Neutrophil (primary cell): ENCODE data around the gene CIT.

Experiments used
- H3K27ac ChIP-seq: fragments of 200-600 bp; sonication (generic); 2 replicates; pipeline ENCODE4 v1.5.1; 2016; ENCODE audit warnings: mild to moderate bottlenecking, moderate library complexity
- H3K27me3 ChIP-seq: fragments of 200-600 bp; sonication (generic); 2 replicates; pipeline ENCODE4 v1.6.0; 2016; ENCODE audit warnings: mild to moderate bottlenecking
- H3K36me3 ChIP-seq: fragments of 200-600 bp; sonication (generic); 2 replicates; pipeline ENCODE4 v1.5.1; 2017
- H3K4me1 ChIP-seq, 2 experiments: fragments of 200-600 bp in 1 of 2; sonication (generic) in 1 of 2; 1 replicate in 1 of 2; 2 replicates in 1 of 2; pipeline versions ENCODE4 v1.5.1 to v1.6.1; 2013 to 2016; ENCODE audit warnings: low read depth in 1 of 2, low read length in 1 of 2, mild to moderate bottlenecking in 1 of 2, moderate library complexity in 1 of 2; ENCODE audit not compliant: control insufficient read depth in 1 of 2, insufficient read depth in 1 of 2
- H3K4me3 ChIP-seq, 2 experiments: fragments of 200-600 bp in 1 of 2; sonication (generic) in 1 of 2; 1 replicate in 1 of 2; 2 replicates in 1 of 2; pipeline ENCODE4 v1.5.1; 2013 to 2016; ENCODE audit warnings: low read depth in 1 of 2, low read length in 1 of 2, mild to moderate bottlenecking in 1 of 2, moderate library complexity in 1 of 2
- H3K9me3 ChIP-seq: fragments of 200-600 bp; sonication (generic); 2 replicates; pipeline ENCODE4 v1.5.1; 2016
- TF ChIP-seq, protein P1 (sequence below): fragments of 200-600 bp; sonication (generic); IDR thresholded peaks from 2 replicates; pipeline ENCODE4 v1.5.1; 2016; ENCODE audit warnings: antibody characterized with exemption

CIT gene

DNA sequence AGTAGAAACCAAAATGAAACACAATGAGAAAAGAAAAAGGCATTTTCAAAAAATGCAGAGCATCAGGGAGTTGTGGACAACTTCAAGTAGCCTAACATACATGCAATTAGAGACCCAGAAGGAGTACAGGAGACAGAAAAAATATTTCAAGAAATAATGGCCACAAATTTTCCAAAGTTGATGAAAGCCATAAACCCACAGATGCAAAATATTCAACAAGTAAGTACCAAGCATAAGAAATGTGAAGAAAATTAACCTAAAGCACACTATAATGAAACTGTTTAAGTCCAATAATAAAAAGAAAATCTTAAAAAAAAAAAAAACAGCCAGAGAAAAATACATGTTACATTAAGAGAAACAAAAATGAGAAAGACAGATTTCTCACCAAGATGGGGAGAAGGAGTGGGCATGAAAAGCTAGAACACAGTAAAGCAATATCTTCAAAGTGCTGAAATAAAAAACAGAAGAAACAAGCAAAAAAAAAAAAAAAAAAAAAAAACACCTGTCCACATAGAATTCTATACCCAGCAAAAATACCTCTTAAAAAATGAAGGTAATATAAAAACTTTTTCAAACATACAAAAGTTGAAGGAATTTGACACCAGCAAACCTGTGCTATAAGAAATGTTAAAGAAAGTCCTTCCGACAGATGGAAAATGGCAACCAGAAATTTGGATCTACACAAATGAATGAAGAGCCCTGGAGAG is 132.1 kb downstream of the CIT start:
- Histone ChIP-seq H3K4me1 (no peaks in the 10 kb centered on the region), H3K27ac (no peak overlapping the region), H3K4me3 (no peak overlapping the region), H3K27me3 (no peaks in the 10 kb centered on the region), H3K36me3 (peaks cover 34% of the 10 kb centered on the region), H3K9me3 (no peaks in the 10 kb centered on the region)
- TF ChIP-seq, protein P1, sequence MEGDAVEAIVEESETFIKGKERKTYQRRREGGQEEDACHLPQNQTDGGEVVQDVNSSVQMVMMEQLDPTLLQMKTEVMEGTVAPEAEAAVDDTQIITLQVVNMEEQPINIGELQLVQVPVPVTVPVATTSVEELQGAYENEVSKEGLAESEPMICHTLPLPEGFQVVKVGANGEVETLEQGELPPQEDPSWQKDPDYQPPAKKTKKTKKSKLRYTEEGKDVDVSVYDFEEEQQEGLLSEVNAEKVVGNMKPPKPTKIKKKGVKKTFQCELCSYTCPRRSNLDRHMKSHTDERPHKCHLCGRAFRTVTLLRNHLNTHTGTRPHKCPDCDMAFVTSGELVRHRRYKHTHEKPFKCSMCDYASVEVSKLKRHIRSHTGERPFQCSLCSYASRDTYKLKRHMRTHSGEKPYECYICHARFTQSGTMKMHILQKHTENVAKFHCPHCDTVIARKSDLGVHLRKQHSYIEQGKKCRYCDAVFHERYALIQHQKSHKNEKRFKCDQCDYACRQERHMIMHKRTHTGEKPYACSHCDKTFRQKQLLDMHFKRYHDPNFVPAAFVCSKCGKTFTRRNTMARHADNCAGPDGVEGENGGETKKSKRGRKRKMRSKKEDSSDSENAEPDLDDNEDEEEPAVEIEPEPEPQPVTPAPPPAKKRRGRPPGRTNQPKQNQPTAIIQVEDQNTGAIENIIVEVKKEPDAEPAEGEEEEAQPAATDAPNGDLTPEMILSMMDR: no peak

DNA sequence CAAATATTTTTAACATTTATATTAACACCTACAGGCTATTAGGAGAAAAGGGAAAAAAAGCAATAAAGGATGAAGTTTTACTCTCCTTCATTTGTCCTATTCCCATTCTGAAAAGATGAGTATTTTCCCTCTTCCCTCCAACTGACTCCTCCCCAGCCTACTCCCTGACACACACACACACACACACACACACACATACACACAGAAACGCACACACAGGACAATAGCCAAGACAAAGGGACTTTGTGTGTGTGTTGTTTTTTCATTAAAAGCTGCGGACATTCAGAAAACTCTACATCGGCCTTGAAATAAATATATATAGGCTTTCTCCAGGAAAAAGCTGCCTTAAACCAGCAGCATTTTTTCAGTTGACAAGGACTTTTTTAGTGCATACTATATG is 134.4 kb downstream of the CIT start:
- H3K4me3 ChIP-seq: no peak overlapping the region
- H3K4me1 ChIP-seq: no peaks in the 10 kb centered on the region
- TF ChIP-seq, protein P1: no peak
- H3K27me3 ChIP-seq: no peaks in the 10 kb centered on the region
- H3K27ac ChIP-seq: no peak overlapping the region
- H3K36me3 ChIP-seq: peaks cover 15% of the 10 kb centered on the region
- no peaks in the 10 kb centered on the region for H3K9me3 ChIP-seq

DNA sequence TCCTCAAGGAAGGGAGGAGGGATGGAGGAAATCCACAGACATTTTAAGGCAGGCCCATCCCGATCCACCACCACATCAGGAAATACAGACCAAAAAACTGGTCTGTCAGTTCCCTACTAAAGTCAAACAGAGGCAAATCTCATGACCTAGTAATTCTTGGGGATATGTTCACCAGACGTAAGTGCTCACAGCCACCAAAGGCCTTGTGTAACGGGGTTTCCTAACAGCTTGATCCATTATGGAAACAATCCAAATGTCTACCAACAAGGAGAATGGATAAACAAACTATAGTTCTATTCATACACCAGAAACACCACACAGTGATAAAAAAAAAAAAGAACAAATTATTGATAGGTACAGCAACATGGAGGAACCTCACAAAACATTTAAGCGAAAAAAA is 136.3 kb downstream of the CIT start:
- Histone ChIP-seq H3K4me1 (no peaks in the 10 kb centered on the region), H3K27ac (no peak overlapping the region), H3K27me3 (no peaks in the 10 kb centered on the region), H3K4me3 (no peak overlapping the region), H3K36me3 (peaks cover 15% of the 10 kb centered on the region), H3K9me3 (no peaks in the 10 kb centered on the region)
- TF ChIP-seq, protein P1: no peak

DNA sequence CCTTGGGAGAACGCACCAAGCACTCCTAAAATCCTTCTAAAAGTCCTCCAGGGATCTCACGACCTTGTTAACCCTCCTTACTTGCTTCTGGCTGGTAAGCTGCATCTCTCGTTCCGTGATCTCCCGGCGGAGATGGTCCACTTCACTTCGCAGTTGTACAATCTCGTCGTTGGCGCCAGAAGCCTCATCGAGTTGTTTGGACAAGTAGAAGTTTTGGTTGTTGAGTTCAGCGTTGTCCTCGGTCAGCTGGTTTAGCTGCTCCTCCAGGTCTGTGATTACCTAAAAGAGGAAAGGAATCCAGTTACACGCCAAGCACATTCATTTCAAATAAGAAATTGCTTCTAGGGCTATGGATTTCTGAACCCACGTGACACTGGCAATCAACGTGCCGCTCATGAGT is 142.0 kb downstream of the CIT start:
- no peaks in the 10 kb centered on the region for H3K27me3 ChIP-seq
- TF ChIP-seq, protein P1: no peak
- H3K4me1 ChIP-seq: no peaks in the 10 kb centered on the region
- H3K27ac ChIP-seq: no peak overlapping the region
- H3K36me3 ChIP-seq: peaks cover 32% of the 10 kb centered on the region
- H3K4me3 ChIP-seq: no peak overlapping the region
- no peaks in the 10 kb centered on the region for H3K9me3 ChIP-seq

DNA sequence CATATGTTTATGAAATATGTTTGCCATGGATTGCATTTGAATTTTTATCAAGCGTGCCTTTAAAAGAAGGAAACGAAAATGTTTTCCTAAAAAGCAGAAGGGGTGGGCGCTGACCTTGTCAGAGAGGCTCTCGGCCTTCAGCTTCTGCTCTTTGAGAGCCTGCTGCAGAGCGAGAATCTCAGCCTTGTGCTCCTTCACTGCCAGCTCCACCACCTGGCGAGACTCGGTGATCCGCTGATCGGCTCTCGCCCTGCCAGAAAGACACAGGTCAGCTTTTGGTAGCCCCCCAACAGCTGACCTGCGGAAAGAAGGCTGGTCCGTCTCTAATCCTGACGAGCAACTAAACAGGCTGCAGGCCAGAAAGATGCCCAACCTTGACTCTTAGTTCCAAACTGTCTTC is 146.7 kb downstream of the CIT start:
- H3K27ac ChIP-seq: no peak overlapping the region
- H3K9me3 ChIP-seq: no peaks in the 10 kb centered on the region
- peaks cover 66% of the 10 kb centered on the region for H3K36me3 ChIP-seq
- no peaks in the 10 kb centered on the region for H3K27me3 ChIP-seq
- TF ChIP-seq, protein P1: no peak
- no peaks in the 10 kb centered on the region for H3K4me1 ChIP-seq
- no peak overlapping the region for H3K4me3 ChIP-seq

DNA sequence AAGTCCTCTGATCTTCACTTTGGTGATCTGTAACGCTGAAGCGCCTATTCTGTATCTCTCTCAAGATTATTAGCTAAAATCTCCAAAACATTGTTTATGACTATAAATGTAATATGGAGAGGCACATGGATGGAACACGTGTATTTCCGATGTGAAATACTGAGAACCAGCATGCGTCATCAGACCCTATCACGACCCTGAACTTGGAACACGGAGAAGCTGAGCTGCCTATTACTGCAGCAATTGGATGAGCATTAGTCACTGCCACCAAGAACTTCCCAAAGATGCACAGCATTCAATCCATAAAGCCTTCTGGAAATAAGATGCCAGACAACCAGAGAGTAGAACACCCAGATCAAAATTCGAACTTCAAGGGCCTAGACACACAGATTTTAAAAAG is 147.2 kb downstream of the CIT start:
- TF ChIP-seq, protein P1: no peak

More for the DNA sequence above, 147.2 kb downstream of the CIT start:
- Histone ChIP-seq H3K36me3 (peaks cover 62% of the 10 kb centered on the region), H3K27me3 (no peaks in the 10 kb centered on the region), H3K9me3 (no peaks in the 10 kb centered on the region), H3K4me1 (no peaks in the 10 kb centered on the region), H3K27ac (no peak overlapping the region), H3K4me3 (no peak overlapping the region)
